ENCODE data around the gene CD83.
"Not testable (repeated sequence)": the region's sequence is repeated elsewhere in the genome, so short reads cannot be mapped to it uniquely, and the experiment has no call there.

CD83 gene

DNA sequence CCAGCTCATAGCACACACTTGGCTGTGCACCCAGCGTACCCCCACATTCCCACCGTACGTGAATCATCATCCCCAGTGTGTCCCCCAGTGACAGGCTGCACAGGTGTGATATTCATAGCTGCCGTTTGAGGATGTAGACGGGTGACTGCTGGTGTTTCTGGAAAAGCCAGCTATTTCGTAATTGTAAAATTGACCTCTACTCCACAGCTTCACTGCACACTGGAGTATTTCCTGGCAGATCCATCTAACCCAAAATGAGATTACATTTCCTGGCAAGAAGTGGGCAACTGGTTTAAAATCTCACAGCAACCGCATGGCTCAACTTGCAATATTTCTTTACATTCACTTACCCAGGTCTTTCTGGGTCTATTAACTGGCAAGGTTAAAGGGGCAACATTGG is 30.3 kb downstream of the CD83 start:
- no peak for DNase-seq (ENCODE audit: low spot score)

DNA sequence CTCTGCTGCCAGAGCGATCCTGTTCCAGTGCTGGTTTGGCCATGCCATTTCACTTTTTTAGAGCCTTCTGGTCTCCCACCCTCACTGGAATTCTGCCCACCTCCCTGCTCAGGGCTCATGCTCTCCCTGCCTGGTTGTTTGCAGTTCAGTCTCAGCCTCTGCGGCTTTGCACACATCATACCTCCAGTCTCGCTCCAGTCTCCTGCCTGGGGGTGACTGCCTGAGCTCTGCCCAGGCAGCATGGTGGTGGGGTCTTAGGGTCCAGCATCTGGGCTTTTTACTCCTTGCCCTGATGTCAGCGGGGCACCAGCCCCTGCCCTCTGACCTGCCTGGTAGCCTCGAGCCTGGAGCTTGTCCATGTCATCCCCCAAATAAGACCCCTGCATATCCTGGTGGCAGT is 30.9 kb downstream of the CD83 start:
- no peak for DNase-seq (ENCODE audit: low spot score)

GRCh38 chr6:14149053-14149738 is 31.6 kb downstream of the CD83 start:
- DNase-seq (ENCODE audit: low spot score), result no peak

- DNase-seq (ENCODE audit: low spot score), result no peak
Observed at GRCh38 chr6:14149739-14150130, 32.2 kb downstream of the CD83 start.

GRCh38 chr6:14151300-14151699 is 33.7 kb downstream of the CD83 start:
- not testable (repeated sequence) for DNase-seq (ENCODE audit: low spot score)

GRCh38 chr6:14151773-14152172 is 34.2 kb downstream of the CD83 start:
- DNase-seq (ENCODE audit: low spot score), result no peak

GRCh38 chr6:14153228-14153627 is 35.7 kb downstream of the CD83 start:
- no peak for DNase-seq (ENCODE audit: low spot score)

- no peak for DNase-seq (ENCODE audit: low spot score)
Observed at GRCh38 chr6:14159090-14159489, 41.5 kb downstream of the CD83 start.

GRCh38 chr6:14162826-14163225 is 45.3 kb downstream of the CD83 start:
- DNase-seq (ENCODE audit: low spot score), result no peak

DNA sequence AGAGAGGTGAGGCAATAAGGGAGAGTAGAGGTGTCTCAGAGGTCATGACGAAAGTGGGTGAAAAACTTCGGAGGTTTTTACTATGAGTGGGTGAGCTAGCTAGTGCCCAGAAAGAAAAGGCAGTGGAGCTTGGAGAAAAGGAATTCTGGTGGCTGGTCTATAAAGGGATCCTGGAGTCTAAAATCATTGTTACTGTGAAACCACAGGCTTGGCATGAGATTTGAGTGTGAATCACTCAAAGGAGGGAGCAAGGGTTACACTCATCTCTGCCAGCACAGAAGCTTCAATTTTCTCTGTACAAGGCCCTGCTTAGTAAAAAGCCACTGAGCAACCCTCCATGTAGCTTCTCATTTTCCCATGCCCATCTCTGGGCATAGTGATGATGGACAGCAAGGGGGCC is 47.5 kb downstream of the CD83 start:
- DNase-seq (ENCODE audit: low spot score), result no peak

GRCh38 chr6:14166839-14167238 is 49.3 kb downstream of the CD83 start:
- no peak for DNase-seq (ENCODE audit: low spot score)

DNA sequence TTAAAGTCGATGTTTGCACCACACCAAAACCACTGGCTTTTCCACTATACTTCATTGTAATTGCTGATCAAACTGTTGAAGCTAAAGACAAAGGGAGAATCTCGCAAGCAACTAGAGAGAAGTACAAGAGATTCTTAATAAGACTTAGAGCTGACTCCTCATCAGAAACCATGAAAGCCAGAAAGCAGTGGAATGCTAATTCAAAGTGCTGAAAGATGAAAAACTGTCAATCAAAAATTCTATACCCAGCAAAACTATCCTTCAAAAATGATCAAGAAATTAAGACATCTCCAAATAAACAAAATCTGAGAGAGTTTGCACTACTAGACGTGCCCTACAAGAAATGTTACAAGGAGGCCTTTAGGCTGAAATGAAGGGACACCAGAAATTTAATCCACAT is 52.6 kb downstream of the CD83 start:
- DNase-seq (ENCODE audit: low spot score), result no peak

- no peak for DNase-seq (ENCODE audit: low spot score)
Observed at GRCh38 chr6:14172562-14172961, 55.0 kb downstream of the CD83 start.

DNA sequence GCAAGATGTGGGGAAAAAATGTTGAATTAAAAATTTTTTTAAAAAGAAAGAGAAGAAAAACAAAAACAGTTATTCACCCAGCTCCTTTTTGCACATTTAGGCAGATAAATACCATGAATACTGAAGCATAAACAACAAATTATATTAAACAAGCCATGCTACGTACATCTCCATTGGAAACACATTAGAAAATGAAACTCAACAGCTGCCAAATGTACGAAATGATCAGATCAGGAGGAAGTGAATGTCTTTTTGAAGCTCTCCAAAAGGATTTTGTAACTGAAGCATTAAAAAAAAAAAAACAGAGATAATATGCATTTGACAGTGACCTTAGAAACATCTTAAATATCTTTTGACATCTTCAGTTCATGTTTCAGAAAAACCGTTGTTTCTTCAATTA is 56.7 kb downstream of the CD83 start:
- DNase-seq (ENCODE audit: low spot score), result no peak

- DNase-seq (ENCODE audit: low spot score), result no peak
Observed at GRCh38 chr6:14174996-14175395, 57.4 kb downstream of the CD83 start.

- no peak for DNase-seq (ENCODE audit: low spot score)
Observed at GRCh38 chr6:14176429-14176828, 58.9 kb downstream of the CD83 start.

DNA sequence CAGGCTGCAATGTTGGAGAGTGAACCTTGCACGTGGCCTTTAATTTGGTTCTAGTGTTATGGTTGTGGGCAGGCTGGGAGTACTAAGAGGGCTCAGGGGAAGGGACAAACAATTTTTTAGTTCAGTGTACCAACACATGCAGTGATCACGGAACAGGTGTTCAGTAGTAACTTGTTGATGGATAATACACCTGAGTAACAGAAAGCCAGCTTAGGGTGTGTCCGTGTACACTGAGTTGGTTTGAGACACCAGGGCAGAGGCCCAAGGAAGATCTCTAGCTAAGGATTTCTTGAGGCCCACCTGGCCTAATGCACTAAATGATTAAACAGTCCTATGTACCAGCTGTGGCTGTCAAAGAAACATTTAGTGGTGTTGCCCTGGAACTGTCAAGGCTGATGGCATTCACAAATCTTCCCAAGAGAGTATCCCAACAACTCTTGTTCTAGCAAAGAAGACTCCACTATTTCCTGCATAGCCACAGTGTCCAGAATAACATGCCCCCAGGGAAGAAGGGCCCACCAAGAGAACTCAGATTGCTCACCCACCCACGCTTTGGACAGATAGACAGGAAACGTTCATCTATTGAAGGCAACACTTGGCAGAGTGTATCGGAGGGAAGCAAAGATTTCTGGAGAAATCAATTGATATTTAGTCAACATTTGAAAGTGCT is 60.0 kb downstream of the CD83 start:
- DNase-seq (ENCODE audit: low spot score), result no peak

- no peak for DNase-seq (ENCODE audit: low spot score)
Observed at GRCh38 chr6:14178083-14178445, 60.5 kb downstream of the CD83 start.

DNA sequence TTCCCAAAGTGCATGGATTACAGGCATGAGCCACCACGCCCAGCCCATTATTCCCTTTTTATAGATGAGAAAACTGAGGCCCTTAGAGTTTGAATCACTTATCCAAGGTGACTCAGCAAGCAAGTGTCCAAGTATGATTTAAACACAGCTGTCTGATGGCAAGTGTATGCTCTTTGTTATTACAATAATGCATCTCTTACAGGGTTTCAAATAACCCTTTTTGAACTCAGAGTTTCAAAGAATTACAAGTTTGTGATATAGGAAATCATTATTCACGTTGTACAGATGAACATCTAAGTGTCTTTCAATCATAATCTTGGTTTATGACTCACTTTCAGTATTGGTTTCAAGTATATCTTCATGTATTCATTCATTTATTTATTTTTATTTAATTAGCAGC is 63.0 kb downstream of the CD83 start:
- DNase-seq (ENCODE audit: low spot score), result no peak

- DNase-seq (ENCODE audit: low spot score), result no peak
Observed at GRCh38 chr6:14182916-14183315, 65.3 kb downstream of the CD83 start.
